ENCODE measurements around the gene ZNF486. TPM values are rescaled to one million over a fixed set of nuclear protein-coding genes. Genes with fewer than 3 reads are reported as not detected.
"Not testable (repeated sequence)": the region's sequence is repeated elsewhere in the genome, so short reads cannot be mapped to it uniquely, and the experiment has no call there.

The ZNF486 gene
- total RNA-seq, 1 donor from 2014 or later = 4.5 TPM

DNA sequence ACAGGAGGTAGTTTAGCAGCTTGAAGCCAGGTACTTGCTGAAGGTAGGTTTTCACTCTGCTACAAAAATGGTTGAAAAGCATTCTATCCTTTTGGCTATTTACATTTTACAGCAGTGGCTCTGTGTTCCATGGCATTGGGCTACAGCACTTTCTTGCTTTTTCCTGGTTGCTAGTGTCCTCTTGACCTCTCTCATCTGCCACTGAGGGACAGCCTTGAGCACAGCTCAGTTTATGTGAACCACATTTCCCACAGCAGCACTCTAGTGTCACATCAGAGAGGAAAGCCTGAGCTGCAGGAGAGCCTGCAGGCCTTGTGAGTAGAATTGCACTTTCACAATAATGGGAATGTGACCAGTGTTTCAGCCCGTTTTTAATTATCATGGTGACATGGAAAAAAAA, 54.6 kb downstream of the ZNF486 start:
- intact Hi-C loops (cut with micrococcal nuclease) = not testable (repeated sequence)

GRCh38 chr19:20233105-20233504, 66.1 kb downstream of the ZNF486 start:
- intact Hi-C loops (cut with micrococcal nuclease) = no loop called here

GRCh38 chr19:20235156-20235555, 68.1 kb downstream of the ZNF486 start:
- intact Hi-C loops (cut with micrococcal nuclease) = loop anchor here (5.0 kb wide), 1 partner anchor 68 kb away; the partner anchor contains the start of gene ZNF486

DNA sequence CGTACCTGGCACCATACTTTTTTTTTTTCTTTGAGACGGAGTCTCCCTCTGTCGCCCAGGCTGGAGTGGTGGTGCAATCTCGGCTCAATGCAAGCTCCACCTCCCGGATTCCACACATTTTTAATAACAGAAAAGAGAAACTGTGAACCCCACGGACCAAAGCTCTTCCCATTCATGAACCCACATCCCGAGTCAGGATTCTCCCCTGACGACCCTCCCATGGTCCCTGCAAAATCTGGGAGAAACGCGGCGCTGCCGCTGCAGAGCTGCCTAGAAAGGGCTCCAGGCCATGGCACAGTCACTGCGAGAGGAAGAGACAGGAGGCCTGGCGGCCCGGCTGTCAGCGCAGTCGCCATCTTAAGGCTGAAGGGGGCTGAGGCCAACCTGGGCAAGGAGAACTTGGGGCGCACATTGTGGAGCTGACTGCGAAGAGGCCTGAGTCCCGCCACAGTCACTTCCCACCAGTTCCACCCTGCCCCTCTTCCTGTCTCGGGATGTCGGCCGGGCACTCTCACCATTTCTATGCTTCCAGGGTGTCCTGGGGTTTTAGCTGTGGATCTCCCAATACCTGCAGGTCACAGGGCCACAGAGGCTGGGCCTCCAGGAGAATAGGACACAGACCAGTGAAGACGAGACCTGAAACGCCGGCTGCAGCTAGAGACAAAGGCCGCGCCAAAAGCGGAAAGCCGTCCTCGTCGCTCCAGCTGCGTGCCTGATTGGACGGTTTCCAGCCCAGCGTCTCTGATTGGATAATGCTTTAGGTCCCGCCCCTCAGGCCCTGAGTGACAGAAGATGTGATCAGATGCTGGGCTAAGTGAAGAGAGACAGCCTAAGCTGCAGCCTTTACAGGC, 71.0 kb downstream of the ZNF486 start:
- intact Hi-C loops (cut with micrococcal nuclease) = loop anchor here (5.0 kb wide), 1 partner anchor 71 kb away; the partner anchor contains the start of gene ZNF486

GRCh38 chr19:20243629-20244028, 76.6 kb downstream of the ZNF486 start:
- intact Hi-C loops (cut with micrococcal nuclease) = no loop called here

DNA sequence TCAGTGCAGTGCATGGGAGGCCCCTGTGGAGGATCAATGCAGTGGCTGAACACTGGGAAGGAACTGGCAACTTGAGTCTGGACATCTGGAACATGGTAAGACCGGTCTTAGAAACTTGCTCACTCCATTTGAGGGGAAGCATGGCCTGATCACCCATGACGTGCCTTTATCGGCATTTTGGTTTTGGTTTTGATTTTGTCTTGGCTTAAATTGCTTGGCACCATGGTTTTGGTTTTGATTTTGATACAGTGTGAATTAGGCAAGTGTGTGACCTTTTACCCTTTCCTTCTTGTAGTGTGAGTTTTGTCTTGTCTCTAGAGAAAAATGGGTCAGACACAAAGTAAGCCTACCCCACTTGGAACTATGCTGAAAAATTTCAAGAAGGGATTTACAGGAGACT, 77.3 kb downstream of the ZNF486 start:
- intact Hi-C loops (cut with micrococcal nuclease) = no loop called here

DNA sequence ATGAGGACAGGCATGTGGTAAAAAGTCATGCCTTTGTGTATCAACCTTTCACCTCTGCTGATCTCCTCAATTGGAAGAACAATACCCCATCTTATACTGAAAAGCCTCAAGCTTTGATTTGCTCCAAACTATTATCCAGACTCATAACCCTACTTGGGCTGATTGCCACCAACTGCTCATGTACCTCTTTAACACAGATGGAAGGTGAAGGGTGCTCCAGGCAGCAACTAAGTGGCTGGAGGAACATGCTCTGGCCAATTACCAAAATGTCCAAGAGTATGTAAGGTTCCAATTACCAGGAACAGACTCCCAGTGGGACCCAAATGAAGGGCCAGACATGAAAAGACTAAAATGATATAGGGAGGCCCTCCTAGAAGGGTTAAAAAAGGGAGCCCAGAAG, 78.3 kb downstream of the ZNF486 start:
- intact Hi-C loops (cut with micrococcal nuclease) = no loop called here

DNA sequence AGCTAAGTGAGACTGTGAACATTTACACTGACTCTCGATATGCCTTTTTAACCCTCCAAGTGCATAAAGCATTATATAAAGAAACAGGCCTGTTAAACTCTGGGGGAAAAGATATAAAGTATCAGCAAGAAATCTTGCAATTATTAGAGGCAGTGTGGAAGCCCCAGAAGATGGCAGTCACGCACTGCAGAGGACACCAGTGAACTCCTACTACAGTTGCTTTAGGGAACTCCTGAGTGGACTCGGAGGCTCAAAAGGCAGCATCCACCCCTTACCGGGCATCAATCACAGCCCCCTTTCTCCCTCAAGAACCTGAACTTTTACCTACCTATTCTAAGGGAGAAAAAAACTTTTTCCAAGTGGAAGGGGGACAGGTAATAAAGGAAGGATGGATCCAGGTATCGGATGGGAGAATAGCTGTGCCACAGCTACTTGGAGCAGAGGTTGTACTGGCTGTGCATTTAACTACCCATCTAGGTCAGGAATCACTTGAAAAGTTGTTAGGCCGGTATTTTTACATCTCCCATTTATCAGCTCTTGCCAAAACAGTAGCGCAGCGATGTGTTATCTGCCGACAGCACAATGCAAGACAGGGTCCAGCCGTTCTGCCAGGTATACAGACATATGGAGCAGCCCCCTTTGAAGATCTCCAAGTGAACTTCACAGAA, 80.1 kb downstream of the ZNF486 start:
- intact Hi-C loops (cut with micrococcal nuclease) = no loop called here

- intact Hi-C loops (cut with micrococcal nuclease) = not testable (repeated sequence)
These were observed 81.2 kb downstream of the ZNF486 start for GRCh38 chr19:20248258-20248657.

Other genes starting within 250 kb of the ZNF486 start
- gene ZNF682, start 127.7 kb upstream of the ZNF486 start, total RNA-seq = 5.4 and 5.8 TPM in 2 replicates
- gene ZNF90, start 89.2 kb upstream of the ZNF486 start, total RNA-seq = 4.6 and 5.2 TPM in 2 replicates

Data from T-helper 2 cell treated with Interferon-gamma antibody and Interleukin-4, amounts not matched to agents 100 ng/mL and 5 ng/mL, for 36 hours (primary cell).